GM10847 (cell line): ENCODE measurements around the gene HEXB.

Source experiments
- POLR2A ChIP-seq: IDR thresholded peaks from 2 replicates; pipeline ENCODE4 v1.6.1; 2011; ENCODE audit not compliant: insufficient read length; ENCODE audit errors: extremely low read depth

The HEXB gene

GRCh38 chr5:74649421-74649973 is 35.5 kb upstream of the HEXB start:
- no peak for TF ChIP-seq POLR2A

GRCh38 chr5:74651710-74652109 is 33.3 kb upstream of the HEXB start:
- no peak for TF ChIP-seq POLR2A

- no peak for TF ChIP-seq POLR2A
Measured at GRCh38 chr5:74652576-74652975, 32.5 kb upstream of the HEXB start.

DNA sequence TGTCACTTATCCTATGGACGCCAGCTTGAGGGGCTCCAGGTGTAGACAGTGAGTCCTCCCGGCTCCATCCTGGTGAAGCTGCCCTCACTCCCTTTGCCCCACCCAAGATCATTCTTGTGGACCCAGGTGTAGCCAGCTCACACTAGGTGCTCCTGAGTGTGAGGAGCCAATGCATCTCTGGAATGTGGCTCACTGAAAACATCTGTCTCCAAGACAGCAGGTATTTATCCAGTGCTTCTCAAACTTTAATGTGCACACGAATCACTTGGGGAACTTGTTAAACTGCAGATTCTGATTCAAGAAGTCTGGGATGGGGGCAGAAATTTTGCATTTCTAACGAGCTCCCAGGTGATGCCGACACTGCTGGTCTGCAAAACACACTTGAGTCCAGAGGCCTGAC is 31.0 kb upstream of the HEXB start:
- no peak for TF ChIP-seq POLR2A

GRCh38 chr5:74655206-74655605 is 29.8 kb upstream of the HEXB start:
- TF ChIP-seq POLR2A = no peak

- no peak for TF ChIP-seq POLR2A
Measured at GRCh38 chr5:74655716-74656115, 29.3 kb upstream of the HEXB start.

DNA sequence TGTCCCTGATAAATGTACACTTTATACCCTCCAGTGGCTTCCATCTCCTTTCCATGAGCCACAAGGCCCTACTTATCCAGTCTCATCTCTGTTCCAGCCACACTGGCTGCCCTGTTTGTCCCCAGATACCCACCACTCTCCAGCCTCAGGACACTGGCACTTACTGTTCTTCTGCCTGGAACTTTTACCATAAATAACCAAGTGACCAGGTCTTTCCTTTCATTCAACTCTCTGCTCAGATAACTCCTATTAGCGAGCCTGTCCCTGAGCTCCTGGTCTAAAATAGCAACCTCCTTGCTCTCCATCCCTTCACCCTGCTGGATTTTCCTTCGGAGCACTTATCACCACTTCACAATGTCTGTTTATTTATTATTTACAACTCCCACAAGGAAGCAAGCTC is 27.9 kb upstream of the HEXB start:
- TF ChIP-seq POLR2A = no peak

DNA sequence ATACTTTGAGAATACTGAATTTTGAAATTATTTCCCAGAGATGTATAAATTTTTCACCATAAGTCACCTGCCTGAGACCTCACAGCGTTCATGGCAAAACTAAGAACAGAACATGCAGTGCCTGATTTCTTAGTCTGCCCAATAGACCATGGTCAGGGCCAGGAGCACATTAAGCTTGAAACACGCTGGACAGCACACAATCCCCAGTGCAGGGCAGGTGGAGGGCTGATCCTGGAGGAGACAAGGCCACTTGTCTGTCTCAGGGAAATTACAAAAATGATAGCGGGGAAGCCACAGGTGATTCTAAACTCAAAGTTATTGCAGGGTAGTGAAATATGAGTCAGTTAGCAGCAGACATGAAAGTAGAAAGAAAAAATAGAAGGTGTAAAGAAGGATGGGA is 25.9 kb upstream of the HEXB start:
- no peak for TF ChIP-seq POLR2A

DNA sequence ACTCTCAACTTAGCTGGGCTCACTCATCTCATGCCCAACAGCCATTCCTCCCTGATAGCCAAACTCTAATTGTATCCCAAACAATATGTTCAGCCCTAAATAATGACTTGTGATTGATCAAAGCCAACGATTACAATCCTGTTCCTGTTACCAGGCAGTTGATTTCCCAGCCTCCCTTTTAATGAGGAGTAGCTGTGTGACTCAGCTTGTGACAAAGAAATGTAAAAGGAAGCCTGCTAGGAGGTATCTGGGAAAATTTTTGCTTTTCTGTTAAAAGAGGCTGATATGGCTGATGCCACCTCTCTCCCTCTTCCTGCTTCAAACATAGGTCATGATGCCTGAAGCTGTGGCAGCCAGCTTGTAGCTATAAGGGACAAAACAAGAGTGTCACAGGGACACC is 24.9 kb upstream of the HEXB start:
- no peak for TF ChIP-seq POLR2A

- no peak for TF ChIP-seq POLR2A
Measured at GRCh38 chr5:74660873-74661272, 24.2 kb upstream of the HEXB start.

- TF ChIP-seq POLR2A = no peak
Measured at GRCh38 chr5:74664551-74664950, 20.5 kb upstream of the HEXB start.

DNA sequence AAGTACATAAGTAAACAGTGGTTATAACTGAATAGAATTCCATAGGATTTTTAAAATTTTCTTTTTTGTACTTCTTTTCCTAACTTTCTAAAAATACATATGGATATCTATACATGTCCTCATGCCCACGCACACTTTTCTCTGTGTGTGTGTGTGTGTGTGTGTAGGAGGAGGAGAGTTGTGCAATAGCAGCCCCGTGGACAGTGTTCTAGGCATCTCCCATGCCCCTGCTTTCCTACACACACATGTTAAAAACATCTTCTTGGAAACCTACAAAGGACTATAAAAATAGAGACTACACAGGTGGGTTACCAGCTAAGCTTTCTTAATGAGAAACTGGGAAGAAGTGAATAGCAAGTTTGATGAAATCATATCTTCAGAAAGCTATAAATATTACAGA is 19.8 kb upstream of the HEXB start:
- no peak for TF ChIP-seq POLR2A

- no peak for TF ChIP-seq POLR2A
Measured at GRCh38 chr5:74665816-74666215, 19.2 kb upstream of the HEXB start.

GRCh38 chr5:74667396-74667795 is 17.6 kb upstream of the HEXB start:
- TF ChIP-seq POLR2A = no peak

GRCh38 chr5:74669821-74670220 is 15.2 kb upstream of the HEXB start:
- no peak for TF ChIP-seq POLR2A

DNA sequence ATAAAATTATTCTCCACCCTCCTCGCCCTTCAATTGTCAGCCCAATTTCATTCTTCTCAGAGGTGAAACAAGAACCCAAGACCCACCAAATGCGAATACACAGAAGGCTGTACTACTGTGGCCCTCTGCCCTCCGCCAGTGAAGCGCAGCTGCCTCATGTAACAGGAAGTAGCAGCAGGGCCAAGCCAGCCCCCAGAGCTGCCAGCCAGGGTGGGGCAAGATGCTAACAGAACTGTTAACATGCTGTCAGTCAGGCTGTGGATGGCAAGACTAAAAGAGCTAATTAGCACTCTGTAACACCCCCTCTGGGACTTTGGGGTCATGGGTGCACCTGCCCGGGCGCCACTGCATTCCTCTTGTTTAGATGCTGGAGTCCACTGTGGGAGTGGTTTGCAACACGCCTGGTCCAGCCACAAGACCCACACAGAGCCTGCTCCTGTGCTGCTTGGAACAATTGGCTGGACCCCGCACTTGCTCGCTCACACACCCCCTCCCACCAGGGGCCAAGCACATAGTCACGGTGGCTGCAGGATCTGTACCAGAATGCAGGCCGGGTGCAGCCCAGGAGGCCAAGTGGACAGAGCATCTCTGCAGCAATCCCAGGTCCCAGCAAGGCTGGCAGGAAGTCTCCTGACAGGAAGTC is 14.5 kb upstream of the HEXB start:
- TF ChIP-seq POLR2A = no peak

DNA sequence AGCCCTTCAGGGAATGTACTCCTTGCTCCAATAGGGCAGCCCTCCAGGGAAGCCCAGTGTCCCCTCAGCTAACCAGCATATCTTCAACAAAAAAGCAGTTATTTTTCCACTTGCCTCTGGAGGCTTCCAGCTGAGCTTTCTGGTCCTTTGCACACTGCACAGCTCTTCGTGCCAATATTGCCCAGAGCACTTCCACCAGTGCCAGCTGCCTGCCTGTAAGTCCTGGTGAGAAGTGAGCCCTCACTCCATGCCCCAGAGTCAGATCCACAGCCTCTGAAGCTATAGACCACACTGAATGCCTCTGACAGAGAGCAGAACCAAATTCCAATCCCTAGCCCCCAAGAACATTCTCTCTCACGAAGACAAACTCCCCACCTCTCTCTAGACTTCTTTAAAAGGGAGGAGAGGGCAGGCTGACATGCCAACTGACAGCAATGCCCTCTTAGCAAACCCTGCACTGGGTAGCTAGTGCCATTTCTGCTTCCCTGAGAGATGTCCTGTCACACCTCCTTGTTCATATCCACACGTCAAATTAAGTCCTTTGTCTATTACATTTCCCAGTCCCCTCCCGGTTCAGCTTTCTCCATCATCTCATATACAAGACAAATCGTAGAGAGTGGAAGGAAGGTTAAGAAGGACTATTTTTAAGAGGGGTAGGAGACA is 12.7 kb upstream of the HEXB start:
- no peak for TF ChIP-seq POLR2A
